ENCODE data around the gene PNPLA2.

PNPLA2 gene

DNA sequence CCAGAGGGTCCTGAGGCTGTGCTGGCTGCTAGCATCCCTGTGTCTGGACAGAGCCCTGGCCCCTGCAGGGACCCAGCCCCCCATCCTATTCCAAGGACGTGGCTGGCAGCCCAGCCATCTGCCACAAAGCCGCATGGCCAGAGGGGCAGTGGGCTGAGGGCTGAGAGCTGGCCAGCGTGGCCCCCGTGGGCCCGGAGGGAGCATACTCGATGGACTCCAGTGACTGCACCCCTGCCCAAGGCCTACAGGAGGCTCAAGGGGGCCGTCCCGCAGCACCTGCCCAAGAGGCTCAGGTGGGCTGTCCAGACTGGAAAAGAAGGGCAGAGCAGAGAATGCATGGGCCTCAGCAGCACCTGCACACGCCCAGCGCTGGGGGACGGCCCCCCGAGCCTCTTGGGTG lies 37.1 kb downstream of the PNPLA2 start:
- TF ChIP-seq, protein P1, sequence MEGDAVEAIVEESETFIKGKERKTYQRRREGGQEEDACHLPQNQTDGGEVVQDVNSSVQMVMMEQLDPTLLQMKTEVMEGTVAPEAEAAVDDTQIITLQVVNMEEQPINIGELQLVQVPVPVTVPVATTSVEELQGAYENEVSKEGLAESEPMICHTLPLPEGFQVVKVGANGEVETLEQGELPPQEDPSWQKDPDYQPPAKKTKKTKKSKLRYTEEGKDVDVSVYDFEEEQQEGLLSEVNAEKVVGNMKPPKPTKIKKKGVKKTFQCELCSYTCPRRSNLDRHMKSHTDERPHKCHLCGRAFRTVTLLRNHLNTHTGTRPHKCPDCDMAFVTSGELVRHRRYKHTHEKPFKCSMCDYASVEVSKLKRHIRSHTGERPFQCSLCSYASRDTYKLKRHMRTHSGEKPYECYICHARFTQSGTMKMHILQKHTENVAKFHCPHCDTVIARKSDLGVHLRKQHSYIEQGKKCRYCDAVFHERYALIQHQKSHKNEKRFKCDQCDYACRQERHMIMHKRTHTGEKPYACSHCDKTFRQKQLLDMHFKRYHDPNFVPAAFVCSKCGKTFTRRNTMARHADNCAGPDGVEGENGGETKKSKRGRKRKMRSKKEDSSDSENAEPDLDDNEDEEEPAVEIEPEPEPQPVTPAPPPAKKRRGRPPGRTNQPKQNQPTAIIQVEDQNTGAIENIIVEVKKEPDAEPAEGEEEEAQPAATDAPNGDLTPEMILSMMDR (IDR thresholded peaks at IDR 0.05): no peak
- H3K27me3 ChIP-seq: no peaks in the 10 kb centered on the region
- no peak for DNase-seq
- peaks cover 0 to 31% (median 14%) of the 10 kb centered on the region in 4 donors for H3K4me1 ChIP-seq
- intact Hi-C loops (cut with DNase I; ENCODE audit: low total_unique reads): no loop called here
- no peaks in the 10 kb centered on the region for H3K9me3 ChIP-seq
- no peak overlapping the region for H3K4me3 ChIP-seq
- H3K27ac ChIP-seq: no peak overlapping the region
- peaks cover 0 to 27% (median 3%) of the 10 kb centered on the region in 3 donors for H3K36me3 ChIP-seq

DNA sequence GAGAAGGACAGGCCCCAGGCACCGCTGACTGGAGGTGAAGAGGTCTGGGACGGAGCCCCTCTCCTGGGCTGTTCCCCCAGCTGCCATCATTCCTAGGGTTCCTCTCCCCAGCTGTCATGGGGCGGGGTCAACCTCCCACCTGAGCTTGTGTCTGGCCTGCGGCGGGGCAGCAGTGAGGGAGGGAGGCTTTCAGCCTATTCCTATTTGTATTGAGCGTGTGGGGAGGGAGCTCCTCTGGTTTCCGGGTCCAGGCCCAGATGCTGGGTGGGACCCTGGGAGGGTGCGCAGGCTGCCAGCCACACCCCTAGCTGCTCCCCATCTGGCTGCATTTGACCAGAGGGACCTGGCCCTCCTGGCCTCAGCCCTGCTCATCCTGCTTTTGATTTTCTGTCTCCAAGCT lies 37.7 kb downstream of the PNPLA2 start:
- DNase-seq: no peak
- TF ChIP-seq, protein P1 (IDR thresholded peaks at IDR 0.05): no peak
- H3K36me3 ChIP-seq: peaks cover 0 to 27% (median 3%) of the 10 kb centered on the region in 3 donors
- H3K27ac ChIP-seq: no peak overlapping the region
- no peaks in the 10 kb centered on the region for H3K9me3 ChIP-seq
- H3K4me3 ChIP-seq: no peak overlapping the region
- intact Hi-C loops (cut with DNase I; ENCODE audit: low total_unique reads): no loop called here
- peaks cover 0 to 29% (median 11%) of the 10 kb centered on the region in 4 donors for H3K4me1 ChIP-seq
- no peaks in the 10 kb centered on the region for H3K27me3 ChIP-seq

DNA sequence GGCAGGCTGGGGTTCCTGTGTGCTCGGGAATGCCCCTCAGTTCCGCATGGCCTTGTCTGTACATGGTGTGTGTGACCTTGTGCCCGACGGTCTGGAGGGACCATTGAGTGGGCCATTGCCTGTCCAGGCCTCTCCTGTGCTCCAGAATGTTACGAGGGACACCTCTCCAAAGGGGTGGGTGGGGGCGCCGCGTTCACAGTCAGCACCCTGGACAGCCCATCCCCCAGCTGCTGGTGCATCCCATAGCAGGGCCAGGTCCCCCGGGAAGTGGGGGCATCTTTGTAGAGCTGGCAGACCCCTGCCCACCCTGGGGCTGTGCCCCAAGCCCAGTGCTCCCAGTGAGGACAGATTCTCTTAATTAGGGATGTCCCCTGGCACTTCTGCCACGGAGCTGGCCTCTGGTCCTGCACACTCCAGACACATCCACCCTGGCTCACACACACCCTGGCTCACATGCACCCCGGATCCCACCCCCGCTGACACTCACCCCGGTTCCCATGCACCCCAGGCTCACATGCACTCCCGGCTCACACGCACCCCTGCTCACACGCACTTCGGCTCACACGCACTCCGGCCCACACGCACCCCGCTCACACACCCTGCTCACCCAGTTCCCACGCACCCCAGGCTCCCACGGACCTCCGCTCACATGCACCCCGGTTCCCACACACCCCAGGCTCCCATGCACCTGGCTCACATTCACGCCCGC lies 39.5 kb downstream of the PNPLA2 start:
- no peak overlapping the region for H3K27ac ChIP-seq
- H3K9me3 ChIP-seq: no peaks in the 10 kb centered on the region
- peaks cover 0 to 33% (median 10%) of the 10 kb centered on the region in 3 donors for H3K36me3 ChIP-seq
- no peak overlapping the region for H3K4me3 ChIP-seq
- intact Hi-C loops (cut with DNase I; ENCODE audit: low total_unique reads): no loop called here
- no peaks in the 10 kb centered on the region for H3K27me3 ChIP-seq
- no peak for DNase-seq
- TF ChIP-seq, protein P1 (IDR thresholded peaks at IDR 0.05): no peak
- H3K4me1 ChIP-seq: peaks cover 0 to 37% (median 10%) of the 10 kb centered on the region in 4 donors

DNA sequence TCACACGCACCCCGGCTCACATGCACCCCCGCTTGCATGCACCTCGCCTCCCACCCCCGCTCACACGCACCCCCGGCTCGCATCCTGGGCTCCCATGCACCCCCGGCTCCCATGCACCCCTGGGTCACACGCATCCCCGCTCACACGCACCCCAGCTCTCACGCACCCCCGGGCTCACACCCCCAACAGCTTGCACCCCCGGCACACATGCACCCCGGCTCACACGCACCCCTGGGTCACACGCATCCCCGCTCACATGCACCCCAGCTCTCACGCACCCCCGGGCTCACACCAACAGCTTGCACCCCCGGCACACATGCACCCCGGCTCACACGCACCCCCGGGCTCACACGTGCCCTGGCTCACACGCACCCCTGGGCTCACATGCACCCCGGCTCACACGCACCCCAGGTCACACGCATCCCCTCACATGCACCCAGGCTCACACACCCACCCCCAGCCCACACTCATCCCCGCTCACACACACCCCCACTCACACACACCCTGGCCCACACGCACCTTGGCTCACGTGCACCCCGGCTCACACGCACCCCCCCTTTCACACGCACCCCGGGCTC lies 40.1 kb downstream of the PNPLA2 start:
- TF ChIP-seq, protein P1 (IDR thresholded peaks at IDR 0.05): no peak
- Histone ChIP-seq H3K36me3 (peaks cover 0 to 33% (median 17%) of the 10 kb centered on the region in 3 donors), H3K27me3 (no peaks in the 10 kb centered on the region), H3K4me1 (peaks cover 0 to 37% (median 10%) of the 10 kb centered on the region in 4 donors), H3K27ac (no peak overlapping the region), H3K9me3 (no peaks in the 10 kb centered on the region), H3K4me3 (no peak overlapping the region)
- intact Hi-C loops (cut with DNase I; ENCODE audit: low total_unique reads): no loop called here
- DNase-seq: no peak

DNA sequence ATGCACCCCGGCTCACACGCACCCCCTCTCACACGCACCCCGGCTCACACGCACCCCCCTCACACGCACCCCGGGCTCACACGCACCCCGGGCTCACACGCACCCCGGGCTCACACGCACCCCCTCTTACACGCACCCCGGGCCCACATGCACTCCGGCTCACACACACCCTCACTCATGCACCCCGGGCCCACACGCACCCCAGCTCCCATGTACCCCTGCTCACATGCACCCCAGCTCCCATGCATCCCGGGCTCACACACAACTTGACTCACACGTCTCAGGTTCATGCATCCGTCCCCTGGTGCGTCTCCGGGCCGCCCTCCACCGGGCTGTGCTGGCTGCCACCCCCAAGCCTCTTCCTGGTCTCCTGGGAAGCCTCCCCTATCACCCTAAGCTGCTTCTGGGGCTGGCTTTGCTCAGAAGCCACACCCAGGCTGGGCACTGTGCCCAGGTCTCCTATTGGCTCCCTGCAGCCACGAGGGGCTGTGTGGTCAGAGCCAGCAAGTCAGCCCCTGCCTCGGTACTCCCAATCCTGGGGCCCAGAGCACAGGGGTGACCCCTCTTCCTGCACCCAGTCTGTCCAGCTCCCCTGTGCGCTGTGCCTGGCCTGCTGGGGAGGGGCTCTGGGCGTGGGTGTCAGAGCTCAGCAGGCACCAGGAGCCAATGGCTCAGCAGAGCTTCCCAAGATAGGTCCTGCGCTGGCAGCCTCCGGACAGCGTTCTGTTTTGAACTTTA lies 40.8 kb downstream of the PNPLA2 start:
- intact Hi-C loops (cut with DNase I; ENCODE audit: low total_unique reads): no loop called here
- Histone ChIP-seq H3K4me3 (peak overlapping the region in 1 of 2 donors; percentile 21), H3K9me3 (no peaks in the 10 kb centered on the region), H3K27ac (peak overlapping the region in 1 of 2 donors; percentile 9), H3K36me3 (peaks cover 0 to 33% (median 22%) of the 10 kb centered on the region in 3 donors), H3K27me3 (no peaks in the 10 kb centered on the region), H3K4me1 (peaks cover 0 to 37% (median 10%) of the 10 kb centered on the region in 4 donors)
- TF ChIP-seq, protein P1 (IDR thresholded peaks at IDR 0.05): no peak
- DNase-seq: no peak

Measured in tibial artery (tissue), 4 donors.